ENCODE results near the gene KIF5A.
A peak's percentile ranks its signal among the peaks of the same experiment; 100 is the strongest.

DNA sequence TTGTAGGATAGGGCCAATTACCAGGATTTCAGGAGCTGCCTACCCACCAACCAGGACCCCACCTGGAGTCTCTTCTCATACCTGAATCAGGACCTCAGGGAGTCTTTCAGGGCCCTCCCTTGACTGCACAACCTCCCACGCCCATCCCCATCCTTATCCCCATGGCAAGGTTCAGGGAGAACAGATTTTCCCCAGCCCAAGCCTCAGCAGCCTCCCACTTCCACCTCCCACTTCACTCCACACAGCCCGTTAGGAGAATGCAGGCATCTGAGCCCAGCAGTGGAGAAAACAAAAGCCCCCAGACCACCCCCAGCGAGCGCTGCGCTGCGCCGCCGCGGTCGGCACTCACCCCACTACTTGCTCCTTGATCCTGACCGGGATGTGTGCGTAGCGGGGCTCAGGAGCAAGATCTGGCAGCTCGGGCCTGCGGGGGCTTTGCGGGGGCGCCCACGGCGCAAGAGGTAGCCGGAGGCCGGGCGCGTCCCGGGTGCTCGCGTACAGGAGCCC lies 81.8 kb downstream of the KIF5A start:
- TF ChIP-seq, protein P1, sequence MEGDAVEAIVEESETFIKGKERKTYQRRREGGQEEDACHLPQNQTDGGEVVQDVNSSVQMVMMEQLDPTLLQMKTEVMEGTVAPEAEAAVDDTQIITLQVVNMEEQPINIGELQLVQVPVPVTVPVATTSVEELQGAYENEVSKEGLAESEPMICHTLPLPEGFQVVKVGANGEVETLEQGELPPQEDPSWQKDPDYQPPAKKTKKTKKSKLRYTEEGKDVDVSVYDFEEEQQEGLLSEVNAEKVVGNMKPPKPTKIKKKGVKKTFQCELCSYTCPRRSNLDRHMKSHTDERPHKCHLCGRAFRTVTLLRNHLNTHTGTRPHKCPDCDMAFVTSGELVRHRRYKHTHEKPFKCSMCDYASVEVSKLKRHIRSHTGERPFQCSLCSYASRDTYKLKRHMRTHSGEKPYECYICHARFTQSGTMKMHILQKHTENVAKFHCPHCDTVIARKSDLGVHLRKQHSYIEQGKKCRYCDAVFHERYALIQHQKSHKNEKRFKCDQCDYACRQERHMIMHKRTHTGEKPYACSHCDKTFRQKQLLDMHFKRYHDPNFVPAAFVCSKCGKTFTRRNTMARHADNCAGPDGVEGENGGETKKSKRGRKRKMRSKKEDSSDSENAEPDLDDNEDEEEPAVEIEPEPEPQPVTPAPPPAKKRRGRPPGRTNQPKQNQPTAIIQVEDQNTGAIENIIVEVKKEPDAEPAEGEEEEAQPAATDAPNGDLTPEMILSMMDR (IDR thresholded peaks at IDR 0.05): no peak
- peak; percentile 13 for TF ChIP-seq EZH2 (IDR thresholded peaks at IDR 0.05; ENCODE audit: borderline replicate concordance, insufficient read depth, low read depth, low read length, poor library complexity, severe bottlenecking)
